IMR-90 (cell line): ENCODE measurements around the gene SLC30A2. TPM values are rescaled to one million over a fixed set of nuclear protein-coding genes. Genes with fewer than 3 reads are reported as not detected.

Experiments
- ATAC-seq: fragments of 200-7000 bp; cut with Tn5 transposase; 2 replicates; pipeline ENCODE4 v1.9.1; 2020; ENCODE audit warnings: low read depth, mild to moderate bottlenecking, moderate library complexity
- BruUV-seq: library from RNA; stranded (reverse); fragments of 400-500 nt; replicated peaks from 2 replicates; lab custom pipeline; 2021; lab: Mats Ljungman, UMichigan
- CTCF ChIA-PET: fragments of 300-600 bp; formaldehyde crosslinking; extraction: SDS; loops from one replicate; lab custom pipeline; 2021; ENCODE audit warnings: antibody characterized with exemption; lab: Yijun Ruan, JAX
- POLR2A ChIA-PET: fragments of 300-600 bp; sonication (Branson Sonifier 250); formaldehyde crosslinking; loops from one replicate; lab custom pipeline; 2022; ENCODE audit warnings: antibody characterized with exemption; ENCODE audit not compliant: unreplicated experiment; lab: Charles Lee
- DNase-seq: peaks from one replicate; pipeline ENCODE4 v3.0.0; 2013
- H2AFZ ChIP-seq: replicated peaks from 2 replicates; pipeline ENCODE3; 2013; ENCODE audit warnings: low read length, mild to moderate bottlenecking; ENCODE audit not compliant: poor library complexity
- H2AK5ac ChIP-seq: 2 replicates; pipeline ENCODE4 v1.6.1; 2013; ENCODE audit warnings: low read depth, low read length, inconsistent platforms
- H2AK9ac ChIP-seq: replicated peaks from 2 replicates; pipeline ENCODE3; 2013; ENCODE audit warnings: mild to moderate bottlenecking, low read depth, low read length, moderate library complexity; ENCODE audit not compliant: poor library complexity
- H2BK120ac ChIP-seq: 2 replicates; pipeline ENCODE4 v1.6.1; 2013; ENCODE audit warnings: low read depth, low read length, inconsistent platforms
- H2BK15ac ChIP-seq: 3 replicates; pipeline ENCODE4 v1.6.1; 2013; ENCODE audit warnings: low read depth, low read length, inconsistent platforms
- H2BK20ac ChIP-seq: 2 replicates; pipeline ENCODE4 v1.6.1; 2013; ENCODE audit warnings: low read depth, mild to moderate bottlenecking, inconsistent platforms, low read length, moderate library complexity
- H2BK5ac ChIP-seq: 2 replicates; pipeline ENCODE4 v1.6.1; 2013; ENCODE audit warnings: mild to moderate bottlenecking, low read depth, low read length, inconsistent platforms; ENCODE audit not compliant: poor library complexity, severe bottlenecking
- H3K14ac ChIP-seq: replicated peaks from 2 replicates; pipeline ENCODE4 v1.6.1; 2013; ENCODE audit warnings: low read depth, low read length, inconsistent platforms
- H3K18ac ChIP-seq: 2 replicates; pipeline ENCODE4 v1.6.1; 2013; ENCODE audit warnings: low read depth, low read length, control low read depth
- H3K23ac ChIP-seq: 2 replicates; pipeline ENCODE4 v1.6.1; 2013; ENCODE audit warnings: low read depth, low read length, inconsistent platforms
- H3K27ac ChIP-seq: 2 replicates; pipeline ENCODE4 v1.5.1; 2013; ENCODE audit warnings: mild to moderate bottlenecking, control low read depth, low read length; ENCODE audit not compliant: insufficient read depth
- H3K27me3 ChIP-seq: 2 replicates; pipeline ENCODE4 v1.6.1; 2013; ENCODE audit warnings: low read length; ENCODE audit not compliant: control insufficient read depth, insufficient read depth
- H3K36me3 ChIP-seq: 2 replicates; pipeline ENCODE4 v1.6.1; 2013; ENCODE audit warnings: low read length, mixed read lengths; ENCODE audit not compliant: control insufficient read depth, insufficient read depth
- H3K4ac ChIP-seq: 2 replicates; pipeline ENCODE4 v1.6.1; 2013; ENCODE audit warnings: low read depth, low read length, inconsistent platforms
- H3K4me1 ChIP-seq: 2 replicates; pipeline ENCODE4 v1.6.1; 2013; ENCODE audit warnings: low read length, mixed read lengths; ENCODE audit not compliant: control insufficient read depth, insufficient read depth
- H3K4me2 ChIP-seq: 2 replicates; pipeline ENCODE4 v1.6.1; 2013; ENCODE audit warnings: low read depth, mild to moderate bottlenecking, control low read depth, low read length, moderate library complexity
- H3K4me3 ChIP-seq: 2 replicates; pipeline ENCODE4 v1.5.1; 2013; ENCODE audit warnings: low read depth, mild to moderate bottlenecking, control low read depth, low read length, moderate library complexity; ENCODE audit not compliant: insufficient read depth
- H3K56ac ChIP-seq: 2 replicates; pipeline ENCODE4 v1.6.1; 2013; ENCODE audit warnings: low read length, inconsistent platforms; ENCODE audit not compliant: insufficient read depth; ENCODE audit errors: extremely low read depth
- H3K79me1 ChIP-seq, 2 experiments: 2 replicates each; pipeline ENCODE4 v1.6.1; 2013; ENCODE audit warnings: low read length in 2 of 2, inconsistent platforms in 1 of 2, low read depth in 1 of 2
- H3K9ac ChIP-seq: 2 replicates; pipeline ENCODE4 v1.6.1; 2013; ENCODE audit warnings: low read depth, low read length, control low read depth
- H3K9me1 ChIP-seq: 2 replicates; pipeline ENCODE4 v1.6.1; 2013; ENCODE audit warnings: low read length, inconsistent platforms; ENCODE audit not compliant: insufficient read depth
- H3K9me3 ChIP-seq: 2 replicates; pipeline ENCODE4 v1.6.1; 2013; ENCODE audit warnings: low read length; ENCODE audit not compliant: control insufficient read depth, insufficient read depth
- H4K20me1 ChIP-seq: 2 replicates; pipeline ENCODE4 v1.6.1; 2013; ENCODE audit warnings: low read length, inconsistent platforms; ENCODE audit not compliant: insufficient read depth
- H4K5ac ChIP-seq: 2 replicates; pipeline ENCODE4 v1.6.1; 2013; ENCODE audit warnings: mild to moderate bottlenecking, low read depth, low read length, control low read depth
- H4K8ac ChIP-seq, 2 experiments: 2 replicates each; pipeline ENCODE4 v1.6.1; 2013; ENCODE audit warnings: low read depth in 2 of 2, low read length in 2 of 2, control low read depth in 1 of 2, inconsistent platforms in 1 of 2
- H4K91ac ChIP-seq: 2 replicates; pipeline ENCODE4 v1.6.1; 2013; ENCODE audit warnings: low read depth, low read length, inconsistent platforms; ENCODE audit not compliant: insufficient read depth
- CEBPB ChIP-seq: IDR thresholded peaks from 2 replicates; pipeline ENCODE4 v1.6.1; 2012; ENCODE audit warnings: low read depth, low read length, improper control_type of control experiment
- CHD1 ChIP-seq: IDR thresholded peaks from 2 replicates; pipeline ENCODE4 v1.6.1; 2012; ENCODE audit warnings: low read depth, low read length, improper control_type of control experiment
- MAFK ChIP-seq: IDR thresholded peaks from 2 replicates; pipeline ENCODE4 v1.6.1; 2012; ENCODE audit warnings: low read depth, low read length, improper control_type of control experiment
- NFE2L2 ChIP-seq: fragments of 150-350 bp; IDR thresholded peaks from 2 replicates; pipeline ENCODE4 v1.6.1; 2016; ENCODE audit warnings: low read depth, mild to moderate bottlenecking, low read length
- POLR2A ChIP-seq: IDR thresholded peaks from 2 replicates; pipeline ENCODE4 v1.6.1; 2012; ENCODE audit warnings: mild to moderate bottlenecking, low read depth, low read length
- RAD21 ChIP-seq: IDR thresholded peaks from 2 replicates; pipeline ENCODE4 v1.6.1; 2012; ENCODE audit warnings: low read length, improper control_type of control experiment
- RCOR1 ChIP-seq: IDR thresholded peaks from 2 replicates; pipeline ENCODE4 v1.6.1; 2012; ENCODE audit warnings: mild to moderate bottlenecking, low read length, improper control_type of control experiment; ENCODE audit not compliant: insufficient replicate concordance
- SMC3 ChIP-seq: fragments of 150-350 bp; IDR thresholded peaks from 2 replicates; pipeline ENCODE4 v1.6.1; 2016; ENCODE audit warnings: low read depth, mild to moderate bottlenecking, antibody characterized with exemption, low read length, moderate library complexity
- USF2 ChIP-seq: fragments of 150-350 bp; IDR thresholded peaks from 2 replicates; pipeline ENCODE4 v1.6.1; 2017; ENCODE audit warnings: mild to moderate bottlenecking, antibody characterized with exemption, low read length, low read depth
- WGBS, 2 experiments: methylation state at CpG; one replicate each; pipeline versions ENCODE4 v1.1.5 to v1.1.7; 2013; ENCODE audit warnings: missing lambda C conversion rate in 2 of 2; ENCODE audit not compliant: insufficient read length in 1 of 2; ENCODE audit errors: extremely low coverage in 2 of 2; 5-methylcytosine and 5-hydroxymethylcytosine counted together
- dilution Hi-C: fragments of 300-500 bp; cut with HindIII; formaldehyde crosslinking; loops from one replicate; pipeline ENCODE4 v1.14.3; 2018; ENCODE audit warnings: low sequenced_read_pairs; ENCODE audit not compliant: unreplicated experiment
- in situ Hi-C: fragments of 300-500 bp; cut with MboI; formaldehyde crosslinking; loops from 3 replicates; pipeline ENCODE4 v1.14.3; 2019; ENCODE audit warnings: low sequenced_read_pairs, inconsistent platforms, mixed read lengths
- intact Hi-C: fragments of 100-400 bp; cut with micrococcal nuclease; formaldehyde crosslinking; loops from 2 replicates; pipeline ENCODE4 v1.10.0; 2022
- polyA plus RNA-seq, 3 experiments: library from polyadenylated mRNA; depleted of rRNA; stranded (reverse); fragments of >200 nt; gene quantifications; 2 replicates each; pipeline ENCODE4 v1.2.3, GENCODE V29; 2012; ENCODE audit warnings: low replicate concordance in 1 of 3
- total RNA-seq: library from RNA; depleted of rRNA; stranded (reverse); fragments of >200 nt; gene quantifications from 2 replicates; pipeline ENCODE4 v1.2.3, GENCODE V29; 2012

The SLC30A2 gene
- total and polyA plus RNA-seq, 2 of the 4 experiments (the other 2 are of a cell fraction): not detected

GRCh38 chr1:26020330-26020768 lies 25.6 kb downstream of the SLC30A2 start:
- no TSS peak for BruUV-seq
- dilution Hi-C loops: no loop called here

More at GRCh38 chr1:26020330-26020768, 25.6 kb downstream of the SLC30A2 start:
- ATAC-seq (peak; percentile 59), DNase-seq (peak; percentile 58)
- Histone ChIP-seq H3K14ac (peak overlapping the region; percentile 60), H4K20me1 (no peaks in the 10 kb centered on the region), H3K56ac (no peak overlapping the region), H2BK5ac (peak overlapping the region; percentile 42), H2AK5ac (peak overlapping the region; percentile 48), H3K9ac (no peak overlapping the region), H2AFZ (peak overlapping the region; percentile 81), H3K18ac (peak overlapping the region; percentile 12; the same call in 1 of the 2 replicates), H3K4me2 (peak overlapping the region; percentile 10; the same call in 1 of the 2 replicates), H2BK20ac (peak overlapping the region; percentile 71), H3K4ac (peak overlapping the region; percentile 60), H3K79me1 (no peaks in the 10 kb centered on the region), H3K9me1 (peaks cover 10% of the 10 kb centered on the region), H3K27ac (no peak overlapping the region), H3K9me3 (no peaks in the 10 kb centered on the region), H3K27me3 (peaks cover 2% of the 10 kb centered on the region; the same call in 1 of the 2 replicates), H4K91ac (peak overlapping the region; percentile 25; the same call in 1 of the 2 replicates), H2BK15ac (peak overlapping the region; percentile 30; the same call in 1 of the 3 replicates), H4K8ac (peak overlapping the region; percentile 26 to 75), H2AK9ac (peak overlapping the region; percentile 73), H3K4me1 (peaks cover 30% of the 10 kb centered on the region), H2BK120ac (peak overlapping the region; percentile 69), H3K23ac (peak overlapping the region; percentile 29; the same call in 1 of the 2 replicates), H4K5ac (peak overlapping the region; percentile 69; the same call in 1 of the 2 replicates), H3K4me3 (no peak overlapping the region), H3K36me3 (no peaks in the 10 kb centered on the region)
- no peak for TF ChIP-seq SMC3
- TF ChIP-seq CEBPB: no peak
- TF ChIP-seq MAFK: no peak
- no peak for TF ChIP-seq USF2
- no peak for TF ChIP-seq CHD1
- no peak for TF ChIP-seq POLR2A
- no peak for TF ChIP-seq NFE2L2
- no peak for TF ChIP-seq RAD21
- TF ChIP-seq RCOR1: no peak
- CTCF ChIA-PET: interaction anchor here (1.2 to 1.4 kb wide), 2 partner anchors 23 to 397 kb away, joined by 3 to 5 read pairs; partner anchors contain the start of gene PAFAH2
- 37% methylated on average over 5 of the region's 6 CpGs; no CpG with 5 or more reads in 1 of the 2 experiments for WGBS, 2 experiments
- intact Hi-C loops (no loop called here), in situ Hi-C loops (no loop called here)
- POLR2A ChIA-PET: no interaction called here
